ENCODE data around the gene BABAM1. TPM values are rescaled to one million over a fixed set of nuclear protein-coding genes. Genes with fewer than 3 reads are reported as not detected.

The BABAM1 gene
- total and polyA plus RNA-seq, 7 donors: 71.4 to 101 (median 90.0) TPM

DNA sequence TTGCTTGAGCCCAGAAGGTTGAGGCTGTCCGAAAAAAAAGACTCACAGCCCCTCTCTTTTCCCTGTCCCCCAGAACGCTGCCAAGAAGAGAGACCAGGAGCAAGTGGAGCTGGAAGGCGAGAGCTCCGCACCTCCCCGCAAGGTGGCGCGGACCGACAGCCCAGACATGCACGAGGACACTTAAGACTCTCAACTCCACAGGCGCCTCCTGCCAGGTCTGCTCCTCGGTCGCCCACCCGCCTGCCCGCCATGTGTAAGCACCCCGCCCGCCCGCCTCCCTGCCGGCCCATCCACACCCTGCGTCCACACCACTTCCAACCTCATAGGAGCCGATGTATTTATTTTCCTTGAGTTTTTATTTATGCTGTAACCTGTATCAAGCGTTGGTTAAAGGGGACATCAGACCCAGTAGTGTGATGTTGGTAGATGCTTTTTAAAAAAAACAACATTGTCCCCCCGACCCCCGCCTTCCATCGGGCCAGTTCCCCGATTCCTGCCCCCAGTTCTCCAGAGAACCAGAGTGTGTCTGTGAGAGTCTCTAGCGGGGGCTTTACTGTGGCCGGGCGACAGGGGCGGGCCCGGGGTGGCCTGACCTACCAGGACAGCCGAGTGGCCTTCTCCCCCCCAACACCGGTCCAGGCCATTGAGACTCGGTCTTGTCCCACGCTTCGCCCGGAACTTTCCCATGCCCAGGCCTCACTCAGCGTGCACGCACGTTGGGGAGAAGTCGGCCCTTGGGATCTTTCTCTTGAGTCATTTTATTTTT is 52.4 kb downstream of the BABAM1 start:
- H3K27ac ChIP-seq: no peak overlapping the region
- TF ChIP-seq, protein P1, sequence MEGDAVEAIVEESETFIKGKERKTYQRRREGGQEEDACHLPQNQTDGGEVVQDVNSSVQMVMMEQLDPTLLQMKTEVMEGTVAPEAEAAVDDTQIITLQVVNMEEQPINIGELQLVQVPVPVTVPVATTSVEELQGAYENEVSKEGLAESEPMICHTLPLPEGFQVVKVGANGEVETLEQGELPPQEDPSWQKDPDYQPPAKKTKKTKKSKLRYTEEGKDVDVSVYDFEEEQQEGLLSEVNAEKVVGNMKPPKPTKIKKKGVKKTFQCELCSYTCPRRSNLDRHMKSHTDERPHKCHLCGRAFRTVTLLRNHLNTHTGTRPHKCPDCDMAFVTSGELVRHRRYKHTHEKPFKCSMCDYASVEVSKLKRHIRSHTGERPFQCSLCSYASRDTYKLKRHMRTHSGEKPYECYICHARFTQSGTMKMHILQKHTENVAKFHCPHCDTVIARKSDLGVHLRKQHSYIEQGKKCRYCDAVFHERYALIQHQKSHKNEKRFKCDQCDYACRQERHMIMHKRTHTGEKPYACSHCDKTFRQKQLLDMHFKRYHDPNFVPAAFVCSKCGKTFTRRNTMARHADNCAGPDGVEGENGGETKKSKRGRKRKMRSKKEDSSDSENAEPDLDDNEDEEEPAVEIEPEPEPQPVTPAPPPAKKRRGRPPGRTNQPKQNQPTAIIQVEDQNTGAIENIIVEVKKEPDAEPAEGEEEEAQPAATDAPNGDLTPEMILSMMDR (IDR thresholded peaks at IDR 0.05): no peak
- TF ChIP-seq POLR2AphosphoS5 (IDR thresholded peaks at IDR 0.05): no peak
- TF ChIP-seq POLR2A (IDR thresholded peaks at IDR 0.05): no peak
- no peak for TF ChIP-seq EP300 (IDR thresholded peaks at IDR 0.05)
- intact Hi-C loops (cut with DNase I): no loop called here

DNA sequence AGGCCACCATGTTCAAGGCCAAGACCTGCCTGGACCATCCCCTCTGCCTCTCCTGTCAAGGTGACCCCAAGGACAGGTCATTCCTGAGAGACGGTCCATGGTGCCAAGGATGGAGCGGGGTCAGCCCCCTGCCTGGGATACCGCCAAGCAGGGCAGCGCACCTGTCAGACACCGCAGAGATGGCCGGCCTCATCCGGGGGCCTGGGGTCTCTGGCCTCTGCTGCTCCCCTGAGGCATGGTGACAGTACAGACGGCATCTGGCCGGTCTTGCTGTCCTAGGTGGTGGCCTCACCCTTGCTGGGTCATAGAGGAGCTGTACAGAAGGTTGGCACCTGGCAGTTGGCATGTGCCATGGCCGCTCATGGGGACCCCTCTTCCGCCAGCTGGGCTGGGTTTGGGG is 53.2 kb downstream of the BABAM1 start:
- TF ChIP-seq EP300 (IDR thresholded peaks at IDR 0.05) (no peak), POLR2AphosphoS5 (IDR thresholded peaks at IDR 0.05) (no peak), POLR2A (IDR thresholded peaks at IDR 0.05) (no peak)
- TF ChIP-seq, protein P1 (IDR thresholded peaks at IDR 0.05): no peak
- peaks cover 9 to 69% (median 30%) of the 10 kb centered on the region in 4 donors for H3K36me3 ChIP-seq
- intact Hi-C loops (cut with DNase I): no loop called here
- 83 to 93% methylated on average over 11 of the region's 11 CpGs for WGBS, 2 donors
- DNase-seq: no peak
- peaks cover 0 to 5% (median 0%) of the 10 kb centered on the region in 4 donors for H3K4me1 ChIP-seq
- H3K4me3 ChIP-seq: no peak overlapping the region
- H3K27me3 ChIP-seq: peaks cover 0 to 5% (median 0%) of the 10 kb centered on the region in 3 donors
- H3K27ac ChIP-seq: no peak overlapping the region
- no peaks in the 10 kb centered on the region for H3K9me3 ChIP-seq

More for the DNA sequence above, 52.4 kb downstream of the BABAM1 start:
- peaks cover 0 to 5% (median 0%) of the 10 kb centered on the region in 3 donors for H3K27me3 ChIP-seq
- H3K36me3 ChIP-seq: peaks cover 11 to 74% (median 33%) of the 10 kb centered on the region in 4 donors
- peaks cover 0 to 5% (median 0%) of the 10 kb centered on the region in 4 donors for H3K4me1 ChIP-seq
- no peak for DNase-seq
- no peaks in the 10 kb centered on the region for H3K9me3 ChIP-seq
- 90 to 93% methylated on average over 40 of the region's 40 CpGs for WGBS, 2 donors
- no peak overlapping the region for H3K4me3 ChIP-seq

DNA sequence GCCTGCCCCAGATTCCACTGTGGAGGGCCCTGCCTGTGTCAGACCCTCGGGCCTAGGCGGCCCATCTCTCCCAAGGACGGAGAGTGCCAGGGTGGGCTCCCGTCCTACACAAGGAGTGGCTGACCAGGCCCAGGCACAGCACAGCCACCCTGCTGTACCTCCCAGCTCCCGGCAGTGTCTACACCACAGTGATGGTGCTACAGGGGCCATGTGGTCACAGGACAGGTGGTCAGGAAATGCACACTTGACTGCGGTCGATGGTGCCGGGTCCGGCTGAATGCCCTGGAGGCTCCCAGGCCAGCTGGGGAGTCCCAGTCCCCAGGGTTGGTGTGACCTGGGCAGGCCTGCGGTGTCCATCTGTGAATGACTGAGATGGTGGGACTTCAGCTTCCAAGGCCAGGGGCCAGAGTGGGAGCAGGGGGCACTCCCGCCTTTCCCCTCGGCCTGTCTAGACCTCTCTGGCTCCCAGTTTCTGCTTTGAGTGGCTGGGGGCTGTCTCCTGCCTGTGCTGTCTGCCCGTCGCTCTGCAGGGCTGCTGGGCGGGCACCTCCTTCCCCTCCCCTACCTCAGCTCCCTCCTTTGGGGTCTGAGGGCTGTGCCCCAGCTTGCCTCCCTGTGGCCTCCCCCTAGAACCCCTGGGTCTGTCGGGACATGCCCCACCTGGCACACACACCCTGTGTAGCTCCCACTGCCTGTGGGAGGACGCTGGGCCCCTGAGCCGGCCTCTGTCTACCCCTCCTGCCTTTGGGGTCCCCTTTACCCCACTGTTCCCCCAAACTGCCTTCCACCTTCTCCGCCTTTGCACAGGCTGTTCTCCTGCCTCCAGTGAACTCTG is 54.6 kb downstream of the BABAM1 start:
- no peak for DNase-seq
- H3K27me3 ChIP-seq: peaks cover 0 to 5% (median 0%) of the 10 kb centered on the region in 3 donors
- H3K27ac ChIP-seq: no peak overlapping the region
- TF ChIP-seq POLR2AphosphoS5 (IDR thresholded peaks at IDR 0.05) (no peak), EP300 (IDR thresholded peaks at IDR 0.05) (no peak), POLR2A (IDR thresholded peaks at IDR 0.05) (no peak)
- TF ChIP-seq, protein P1 (IDR thresholded peaks at IDR 0.05): no peak
- intact Hi-C loops (cut with DNase I): no loop called here
- no peaks in the 10 kb centered on the region for H3K9me3 ChIP-seq
- H3K36me3 ChIP-seq: peaks cover 9 to 55% (median 22%) of the 10 kb centered on the region in 4 donors
- H3K4me3 ChIP-seq: no peak overlapping the region
- 89 to 93% methylated on average over 19 of the region's 19 CpGs for WGBS, 2 donors
- peaks cover 0 to 5% (median 0%) of the 10 kb centered on the region in 4 donors for H3K4me1 ChIP-seq

DNA sequence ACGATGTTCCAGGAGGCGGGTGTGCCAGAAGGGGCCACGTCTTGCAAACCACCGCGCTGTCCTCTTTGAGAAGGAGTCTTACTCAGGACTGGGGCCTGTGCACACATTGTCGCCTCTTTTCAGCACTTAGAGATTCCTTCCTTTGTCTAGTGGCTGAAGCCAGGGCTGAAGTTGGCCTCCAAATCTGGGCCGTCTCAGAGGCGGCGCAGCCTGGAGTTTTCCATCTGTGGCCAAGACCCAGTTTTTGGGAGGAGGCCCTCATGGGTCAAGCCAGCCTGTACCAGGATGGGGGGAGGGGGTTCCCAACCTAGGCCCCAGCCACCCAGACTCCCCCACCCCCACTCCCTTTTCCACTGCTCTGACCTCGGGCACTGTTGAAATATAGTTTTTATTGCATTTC is 55.6 kb downstream of the BABAM1 start:
- Histone ChIP-seq H3K27me3 (peaks cover 0 to 5% (median 0%) of the 10 kb centered on the region in 3 donors), H3K9me3 (no peaks in the 10 kb centered on the region), H3K36me3 (peaks cover 9 to 49% (median 21%) of the 10 kb centered on the region in 4 donors), H3K4me3 (no peak overlapping the region), H3K4me1 (peaks cover 0 to 5% (median 3%) of the 10 kb centered on the region in 4 donors), H3K27ac (no peak overlapping the region)
- TF ChIP-seq, protein P1 (IDR thresholded peaks at IDR 0.05): no peak
- TF ChIP-seq POLR2AphosphoS5 (IDR thresholded peaks at IDR 0.05) (no peak), EP300 (IDR thresholded peaks at IDR 0.05) (no peak), POLR2A (IDR thresholded peaks at IDR 0.05) (no peak)
- DNase-seq: peak; percentile 58
- WGBS, 2 donors: 75 to 78% methylated on average over 10 of the region's 10 CpGs
- intact Hi-C loops (cut with DNase I): no loop called here
